ENCODE data around the gene PLEKHA6. TPM values are rescaled to one million over a fixed set of nuclear protein-coding genes. Genes with fewer than 3 reads are reported as not detected.

The PLEKHA6 gene
- total and polyA plus RNA-seq, 2 of the 4 experiments (the other 2 are of a cell fraction), result 8.2 to 19.9 TPM

DNA sequence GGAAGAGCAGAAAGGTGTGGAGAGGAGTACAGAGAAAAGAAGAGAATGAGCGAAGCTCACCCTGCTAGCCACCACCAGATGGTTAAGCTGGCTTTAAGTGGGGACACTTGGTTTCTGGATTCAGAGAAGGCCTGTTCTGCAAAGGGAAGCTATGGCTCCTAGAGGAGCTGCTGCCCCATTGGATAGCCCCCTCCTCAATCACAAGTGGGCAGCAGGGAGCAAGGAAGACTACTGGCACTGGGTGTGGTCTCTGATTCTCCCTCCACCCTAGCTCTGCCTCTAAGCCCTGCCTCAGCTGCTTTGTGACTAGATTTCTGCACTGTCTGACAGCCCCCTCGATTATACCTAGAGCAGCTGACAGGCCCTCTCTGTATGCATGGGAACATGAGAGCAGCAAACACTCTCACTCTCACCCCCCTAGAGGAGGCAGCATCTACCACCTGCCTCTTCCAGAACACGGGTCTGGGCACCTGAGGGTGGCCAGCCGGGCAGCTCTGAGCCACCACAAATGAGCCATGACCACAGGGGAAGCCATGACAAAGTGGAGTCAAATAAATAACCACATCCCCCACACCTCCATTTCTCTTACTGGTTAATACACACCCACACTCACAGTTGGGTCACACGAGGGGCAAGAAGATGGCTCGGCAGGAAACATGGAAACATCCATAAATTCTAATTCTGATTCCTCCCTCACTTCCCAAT is 13.6 kb downstream of the PLEKHA6 start (continued):
- TF ChIP-seq, protein P1, sequence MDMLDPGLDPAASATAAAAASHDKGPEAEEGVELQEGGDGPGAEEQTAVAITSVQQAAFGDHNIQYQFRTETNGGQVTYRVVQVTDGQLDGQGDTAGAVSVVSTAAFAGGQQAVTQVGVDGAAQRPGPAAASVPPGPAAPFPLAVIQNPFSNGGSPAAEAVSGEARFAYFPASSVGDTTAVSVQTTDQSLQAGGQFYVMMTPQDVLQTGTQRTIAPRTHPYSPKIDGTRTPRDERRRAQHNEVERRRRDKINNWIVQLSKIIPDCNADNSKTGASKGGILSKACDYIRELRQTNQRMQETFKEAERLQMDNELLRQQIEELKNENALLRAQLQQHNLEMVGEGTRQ (IDR thresholded peaks at IDR 0.05; ENCODE audit: low read depth, low read length), result no peak
- TF ChIP-seq MAFK (IDR thresholded peaks at IDR 0.05; ENCODE audit: low read depth, low read length), result no peak

DNA sequence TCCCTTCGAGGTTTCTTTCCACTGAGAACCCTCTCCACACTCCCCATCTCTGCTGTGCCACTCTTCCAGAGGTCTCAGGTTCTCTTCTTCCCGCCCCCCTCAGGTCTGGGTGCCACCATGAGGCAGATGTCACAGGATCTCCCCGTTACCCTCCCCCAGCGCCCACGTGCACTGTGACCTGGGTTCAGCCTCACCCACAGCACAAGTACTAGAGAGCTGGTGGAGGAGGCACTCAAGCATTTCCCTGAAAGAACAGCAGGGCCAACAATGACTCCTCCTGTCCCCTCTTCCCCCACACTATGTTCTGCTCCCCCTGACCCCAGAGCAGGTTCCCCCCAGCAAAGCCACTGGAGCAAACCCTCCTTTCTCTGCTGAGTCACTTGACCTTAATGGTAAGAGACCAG is 14.3 kb downstream of the PLEKHA6 start:
- Histone ChIP-seq H3K4me2 (ENCODE audit: low read depth, low read length) (no peak overlapping the region), H4K91ac (ENCODE audit: insufficient read depth, low read depth, low read length) (peak overlapping the region; percentile 44; the same call in 1 of the 2 replicates), H2BK120ac (ENCODE audit: low read depth, low read length) (no peak overlapping the region), H4K20me1 (ENCODE audit: insufficient read depth, low read length) (no peaks in the 10 kb centered on the region), H3K14ac (replicated peaks; ENCODE audit: low read depth, low read length) (0 out of 2 replicates have a peak overlapping the region, but pooled peaks have one; percentile 35), H2AFZ (replicated peaks; ENCODE audit: low read length, poor library complexity) (no peak overlapping the region), H3K4ac (ENCODE audit: low read depth, low read length) (peak overlapping the region; percentile 39), H3K56ac (ENCODE audit: extremely low read depth, insufficient read depth, low read length) (no peak overlapping the region), H3K9me3 (ENCODE audit: control insufficient read depth, insufficient read depth, low read length) (no peaks in the 10 kb centered on the region), H3K4me1 (ENCODE audit: control insufficient read depth, insufficient read depth, low read length) (peaks cover 33% of the 10 kb centered on the region), H3K9ac (ENCODE audit: low read depth, low read length) (no peak overlapping the region), H3K27ac (ENCODE audit: insufficient read depth, low read length) (no peak overlapping the region), H2AK9ac (replicated peaks; ENCODE audit: low read depth, low read length, poor library complexity) (peak overlapping the region; percentile 25), H2BK15ac (ENCODE audit: low read depth, low read length) (no peak overlapping the region), H3K27me3 (ENCODE audit: control insufficient read depth, insufficient read depth, low read length) (no peaks in the 10 kb centered on the region), H2BK20ac (ENCODE audit: low read depth, low read length) (no peak overlapping the region), H3K9me1 (ENCODE audit: insufficient read depth, low read length) (peaks cover 11% of the 10 kb centered on the region; the same call in 1 of the 2 replicates), H4K5ac (ENCODE audit: low read depth, low read length) (no peak overlapping the region), H2AK5ac (ENCODE audit: low read depth, low read length) (peak overlapping the region; percentile 50), H3K4me3 (ENCODE audit: insufficient read depth, low read depth, low read length) (no peak overlapping the region), H2BK5ac (ENCODE audit: low read depth, low read length, poor library complexity, severe bottlenecking) (no peak overlapping the region), H4K8ac (ENCODE audit: low read depth in 2 of 2, low read length in 2 of 2) (0 out of 4 replicates have a peak overlapping the region, but pooled peaks of 1 of the 2 experiments have one; percentile 46), H3K23ac (ENCODE audit: low read depth, low read length) (no peak overlapping the region), H3K18ac (ENCODE audit: low read depth, low read length) (no peak overlapping the region), H3K36me3 (ENCODE audit: control insufficient read depth, insufficient read depth, low read length) (no peaks in the 10 kb centered on the region), H3K79me1 (ENCODE audit: low read depth in 1 of 2, low read length in 2 of 2) (0 out of 4 replicates have a peak, but pooled peaks cover 0 to 2% of the 10 kb centered on the region in 2 experiments)
- ATAC-seq (ENCODE audit: low read depth) (no peak), DNase-seq (no peak)
- dilution Hi-C loops (cut with HindIII; ENCODE audit: low sequenced_read_pairs, unreplicated experiment) (no loop called here), intact Hi-C loops (cut with micrococcal nuclease) (no loop called here), in situ Hi-C loops (cut with MboI; ENCODE audit: low sequenced_read_pairs) (no loop called here)
- 71% methylated on average over 1 of the region's 5 CpGs; no CpG with 5 or more reads in 1 of the 2 experiments for WGBS, 2 experiments (ENCODE audit: extremely low coverage in 2 of 2, insufficient read length in 1 of 2)
- ChIA-PET POLR2A (ENCODE audit: unreplicated experiment) (interaction anchor here (1.0 kb wide), 1 partner anchor 25 kb away, joined by 3 read pairs; no protein-coding TSS in a partner anchor), CTCF (interaction anchor here (1.5 kb wide), 1 partner anchor 87 kb away, joined by 4 read pairs; no protein-coding TSS in a partner anchor)
- no TSS peak for BruUV-seq (replicated peaks)
- TF ChIP-seq NFE2L2 (IDR thresholded peaks at IDR 0.05; ENCODE audit: low read depth, low read length), result no peak

All from IMR-90 (cell line).